ENCODE data around the gene NUDT3. TPM values are rescaled to one million over a fixed set of nuclear protein-coding genes. Genes with fewer than 3 reads are reported as not detected.
"Not testable (repeated sequence)": the region's sequence is repeated elsewhere in the genome, so short reads cannot be mapped to it uniquely, and the experiment has no call there.

Gene NUDT3
- total and polyA plus RNA-seq, 4 donors: 3.2 to 20.2 (median 9.5) TPM

DNA sequence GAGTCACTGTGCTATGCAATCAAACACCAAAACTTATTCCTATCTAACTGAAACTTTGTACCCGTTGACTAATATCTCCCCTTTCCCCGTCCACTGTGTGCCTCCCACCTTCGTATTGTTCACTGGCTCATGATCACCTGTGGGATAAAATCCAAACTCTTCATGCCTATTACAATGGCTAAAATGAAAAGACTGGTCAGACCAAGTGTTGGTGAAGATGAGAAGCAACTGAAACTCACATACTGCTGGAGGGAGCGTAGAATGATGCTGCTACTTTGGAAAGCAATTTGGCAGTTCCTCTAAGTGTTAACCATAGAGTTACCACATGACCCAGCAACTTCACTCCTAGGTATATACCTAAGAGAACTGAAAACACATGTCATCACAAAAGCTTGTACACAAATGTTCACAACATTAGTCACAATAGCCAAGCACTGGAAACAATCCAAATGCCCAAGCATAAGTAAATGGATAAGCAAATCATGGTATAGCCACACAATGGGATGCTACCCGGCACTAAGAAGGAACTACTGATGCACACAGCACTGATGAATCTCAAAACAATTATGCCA lies 20.3 kb upstream of the NUDT3 start:
- Histone ChIP-seq H3K27me3 (ENCODE audit: control insufficient read depth in 4 of 4, insufficient read depth in 4 of 4, low read length in 3 of 4) (no peaks in the 10 kb centered on the region), H3K4me3 (ENCODE audit: low read depth in 1 of 3, low read length in 3 of 3) (no peak overlapping the region), H3K36me3 (ENCODE audit: control insufficient read depth in 4 of 4, insufficient read depth in 3 of 4, low read depth in 1 of 4, low read length in 3 of 4) (peaks cover 0 to 11% (median 9%) of the 10 kb centered on the region in 4 donors), H3K9ac (ENCODE audit: low read depth in 1 of 2, low read length in 2 of 2) (no peak overlapping the region), H3K27ac (ENCODE audit: low read depth in 1 of 2, low read length in 2 of 2) (no peak overlapping the region), H3K4me1 (ENCODE audit: control insufficient read depth in 4 of 4, insufficient read depth in 4 of 4, low read length in 3 of 4) (peaks cover 5 to 30% (median 22%) of the 10 kb centered on the region in 4 donors), H3K9me3 (ENCODE audit: control insufficient read depth in 4 of 4, low read length in 3 of 4) (no peaks in the 10 kb centered on the region)
- no peak for TF ChIP-seq TAF1 (conservative IDR thresholded peaks at IDR 0.05)
- no peak for TF ChIP-seq RXRA (IDR thresholded peaks at IDR 0.05)
- TF ChIP-seq, protein P1, sequence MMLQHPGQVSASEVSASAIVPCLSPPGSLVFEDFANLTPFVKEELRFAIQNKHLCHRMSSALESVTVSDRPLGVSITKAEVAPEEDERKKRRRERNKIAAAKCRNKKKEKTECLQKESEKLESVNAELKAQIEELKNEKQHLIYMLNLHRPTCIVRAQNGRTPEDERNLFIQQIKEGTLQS (IDR thresholded peaks at IDR 0.05): no peak
- TF ChIP-seq, protein P2, sequence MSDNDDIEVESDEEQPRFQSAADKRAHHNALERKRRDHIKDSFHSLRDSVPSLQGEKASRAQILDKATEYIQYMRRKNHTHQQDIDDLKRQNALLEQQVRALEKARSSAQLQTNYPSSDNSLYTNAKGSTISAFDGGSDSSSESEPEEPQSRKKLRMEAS (IDR thresholded peaks at IDR 0.05): no peak
- no peak for TF ChIP-seq HNF4A (conservative IDR thresholded peaks at IDR 0.05)
- TF ChIP-seq, protein P3, sequence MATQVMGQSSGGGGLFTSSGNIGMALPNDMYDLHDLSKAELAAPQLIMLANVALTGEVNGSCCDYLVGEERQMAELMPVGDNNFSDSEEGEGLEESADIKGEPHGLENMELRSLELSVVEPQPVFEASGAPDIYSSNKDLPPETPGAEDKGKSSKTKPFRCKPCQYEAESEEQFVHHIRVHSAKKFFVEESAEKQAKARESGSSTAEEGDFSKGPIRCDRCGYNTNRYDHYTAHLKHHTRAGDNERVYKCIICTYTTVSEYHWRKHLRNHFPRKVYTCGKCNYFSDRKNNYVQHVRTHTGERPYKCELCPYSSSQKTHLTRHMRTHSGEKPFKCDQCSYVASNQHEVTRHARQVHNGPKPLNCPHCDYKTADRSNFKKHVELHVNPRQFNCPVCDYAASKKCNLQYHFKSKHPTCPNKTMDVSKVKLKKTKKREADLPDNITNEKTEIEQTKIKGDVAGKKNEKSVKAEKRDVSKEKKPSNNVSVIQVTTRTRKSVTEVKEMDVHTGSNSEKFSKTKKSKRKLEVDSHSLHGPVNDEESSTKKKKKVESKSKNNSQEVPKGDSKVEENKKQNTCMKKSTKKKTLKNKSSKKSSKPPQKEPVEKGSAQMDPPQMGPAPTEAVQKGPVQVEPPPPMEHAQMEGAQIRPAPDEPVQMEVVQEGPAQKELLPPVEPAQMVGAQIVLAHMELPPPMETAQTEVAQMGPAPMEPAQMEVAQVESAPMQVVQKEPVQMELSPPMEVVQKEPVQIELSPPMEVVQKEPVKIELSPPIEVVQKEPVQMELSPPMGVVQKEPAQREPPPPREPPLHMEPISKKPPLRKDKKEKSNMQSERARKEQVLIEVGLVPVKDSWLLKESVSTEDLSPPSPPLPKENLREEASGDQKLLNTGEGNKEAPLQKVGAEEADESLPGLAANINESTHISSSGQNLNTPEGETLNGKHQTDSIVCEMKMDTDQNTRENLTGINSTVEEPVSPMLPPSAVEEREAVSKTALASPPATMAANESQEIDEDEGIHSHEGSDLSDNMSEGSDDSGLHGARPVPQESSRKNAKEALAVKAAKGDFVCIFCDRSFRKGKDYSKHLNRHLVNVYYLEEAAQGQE (IDR thresholded peaks at IDR 0.05): no peak
- TF ChIP-seq HNF4G (IDR thresholded peaks at IDR 0.05): no peak
- TF ChIP-seq JUND (IDR thresholded peaks at IDR 0.05): no peak
- TF ChIP-seq FOXA2 (IDR thresholded peaks at IDR 0.05): no peak
- TF ChIP-seq, protein P4, sequence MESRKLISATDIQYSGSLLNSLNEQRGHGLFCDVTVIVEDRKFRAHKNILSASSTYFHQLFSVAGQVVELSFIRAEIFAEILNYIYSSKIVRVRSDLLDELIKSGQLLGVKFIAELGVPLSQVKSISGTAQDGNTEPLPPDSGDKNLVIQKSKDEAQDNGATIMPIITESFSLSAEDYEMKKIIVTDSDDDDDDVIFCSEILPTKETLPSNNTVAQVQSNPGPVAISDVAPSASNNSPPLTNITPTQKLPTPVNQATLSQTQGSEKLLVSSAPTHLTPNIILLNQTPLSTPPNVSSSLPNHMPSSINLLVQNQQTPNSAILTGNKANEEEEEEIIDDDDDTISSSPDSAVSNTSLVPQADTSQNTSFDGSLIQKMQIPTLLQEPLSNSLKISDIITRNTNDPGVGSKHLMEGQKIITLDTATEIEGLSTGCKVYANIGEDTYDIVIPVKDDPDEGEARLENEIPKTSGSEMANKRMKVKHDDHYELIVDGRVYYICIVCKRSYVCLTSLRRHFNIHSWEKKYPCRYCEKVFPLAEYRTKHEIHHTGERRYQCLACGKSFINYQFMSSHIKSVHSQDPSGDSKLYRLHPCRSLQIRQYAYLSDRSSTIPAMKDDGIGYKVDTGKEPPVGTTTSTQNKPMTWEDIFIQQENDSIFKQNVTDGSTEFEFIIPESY (IDR thresholded peaks at IDR 0.05): no peak
- TF ChIP-seq EGR1 (IDR thresholded peaks at IDR 0.05; ENCODE audit: low read depth in 2 of 2): no peak
- TF ChIP-seq FOXA1 (IDR thresholded peaks at IDR 0.05): no peak
- TF ChIP-seq, protein P5, sequence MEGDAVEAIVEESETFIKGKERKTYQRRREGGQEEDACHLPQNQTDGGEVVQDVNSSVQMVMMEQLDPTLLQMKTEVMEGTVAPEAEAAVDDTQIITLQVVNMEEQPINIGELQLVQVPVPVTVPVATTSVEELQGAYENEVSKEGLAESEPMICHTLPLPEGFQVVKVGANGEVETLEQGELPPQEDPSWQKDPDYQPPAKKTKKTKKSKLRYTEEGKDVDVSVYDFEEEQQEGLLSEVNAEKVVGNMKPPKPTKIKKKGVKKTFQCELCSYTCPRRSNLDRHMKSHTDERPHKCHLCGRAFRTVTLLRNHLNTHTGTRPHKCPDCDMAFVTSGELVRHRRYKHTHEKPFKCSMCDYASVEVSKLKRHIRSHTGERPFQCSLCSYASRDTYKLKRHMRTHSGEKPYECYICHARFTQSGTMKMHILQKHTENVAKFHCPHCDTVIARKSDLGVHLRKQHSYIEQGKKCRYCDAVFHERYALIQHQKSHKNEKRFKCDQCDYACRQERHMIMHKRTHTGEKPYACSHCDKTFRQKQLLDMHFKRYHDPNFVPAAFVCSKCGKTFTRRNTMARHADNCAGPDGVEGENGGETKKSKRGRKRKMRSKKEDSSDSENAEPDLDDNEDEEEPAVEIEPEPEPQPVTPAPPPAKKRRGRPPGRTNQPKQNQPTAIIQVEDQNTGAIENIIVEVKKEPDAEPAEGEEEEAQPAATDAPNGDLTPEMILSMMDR (IDR thresholded peaks at IDR 0.05; ENCODE audit: low read depth, low read length, missing input control): no peak
- TF ChIP-seq GABPA (IDR thresholded peaks at IDR 0.05 in 1 of 2, conservative IDR thresholded peaks at IDR 0.05 in 1 of 2): no peak
- TF ChIP-seq YY1 (IDR thresholded peaks at IDR 0.05): no peak
- no peak for DNase-seq (ENCODE audit: low spot score)
- WGBS: 91% methylated on average over 5 of the region's 5 CpGs

DNA sequence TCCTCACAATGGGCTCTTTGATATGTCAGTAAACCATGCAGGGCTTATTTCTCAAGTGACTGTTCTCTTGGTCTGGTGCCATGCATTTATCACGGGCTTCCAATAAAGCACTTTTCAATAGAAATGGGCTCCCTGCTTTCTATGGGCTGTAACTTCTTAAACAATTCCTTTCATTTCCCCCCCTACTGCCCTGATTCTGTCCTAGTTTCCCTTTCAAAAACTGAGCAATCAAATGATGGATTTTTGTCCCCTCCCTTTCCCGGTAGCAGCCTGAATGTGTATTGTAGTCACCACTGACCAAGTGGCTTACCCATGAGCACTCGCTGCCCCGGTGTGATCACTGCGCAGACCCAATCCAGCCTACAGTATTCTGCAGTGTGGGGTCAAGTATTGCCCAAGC lies 19.5 kb upstream of the NUDT3 start:
- TF ChIP-seq SP1 (IDR thresholded peaks at IDR 0.05) (no peak), EGR1 (IDR thresholded peaks at IDR 0.05; ENCODE audit: low read depth in 2 of 2) (no peak), NR2F2 (IDR thresholded peaks at IDR 0.05) (no peak), FOXA1 (IDR thresholded peaks at IDR 0.05) (no peak), TAF1 (conservative IDR thresholded peaks at IDR 0.05) (no peak)
- TF ChIP-seq, protein P3 (IDR thresholded peaks at IDR 0.05): no peak
- no peak overlapping the region for H3K9ac ChIP-seq (ENCODE audit: low read depth in 1 of 2, low read length in 2 of 2)
- H3K36me3 ChIP-seq (ENCODE audit: control insufficient read depth in 4 of 4, insufficient read depth in 3 of 4, low read depth in 1 of 4, low read length in 3 of 4): peaks cover 0 to 4% (median 2%) of the 10 kb centered on the region in 4 donors
- H3K27me3 ChIP-seq (ENCODE audit: control insufficient read depth in 4 of 4, insufficient read depth in 4 of 4, low read length in 3 of 4): no peaks in the 10 kb centered on the region
- 93% methylated on average over 5 of the region's 5 CpGs for WGBS
- no peak overlapping the region for H3K4me3 ChIP-seq (ENCODE audit: low read depth in 1 of 3, low read length in 3 of 3)
- no peak for DNase-seq (ENCODE audit: low spot score)
- peaks cover 5 to 27% (median 21%) of the 10 kb centered on the region in 4 donors for H3K4me1 ChIP-seq (ENCODE audit: control insufficient read depth in 4 of 4, insufficient read depth in 4 of 4, low read length in 3 of 4)
- no peaks in the 10 kb centered on the region for H3K9me3 ChIP-seq (ENCODE audit: control insufficient read depth in 4 of 4, low read length in 3 of 4)
- no peak overlapping the region for H3K27ac ChIP-seq (ENCODE audit: low read depth in 1 of 2, low read length in 2 of 2)

DNA sequence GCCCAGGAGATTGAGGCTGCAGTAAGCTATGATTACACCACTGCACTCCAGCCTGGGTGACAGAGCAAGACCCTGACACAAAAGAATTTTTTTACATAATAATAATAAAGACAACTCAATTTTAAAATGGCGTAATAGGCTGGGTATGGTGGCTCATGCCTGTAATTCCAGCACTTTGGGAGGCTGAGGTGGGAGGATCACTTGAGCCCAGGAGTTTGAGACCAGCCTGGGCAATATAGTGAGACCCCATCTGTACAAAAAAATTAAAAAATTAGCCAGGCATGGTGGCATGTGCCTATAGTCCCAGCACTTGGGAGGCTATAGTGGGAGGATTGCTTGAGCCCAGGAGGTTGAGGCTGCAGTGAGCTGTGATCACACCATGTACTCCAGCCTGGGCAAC lies 15.4 kb upstream of the NUDT3 start:
- not testable (repeated sequence) for H3K27ac ChIP-seq (ENCODE audit: low read depth in 1 of 2, low read length in 2 of 2); DNase-seq (ENCODE audit: low spot score); H3K4me1 ChIP-seq (ENCODE audit: control insufficient read depth in 4 of 4, insufficient read depth in 4 of 4, low read length in 3 of 4); H3K27me3 ChIP-seq (ENCODE audit: control insufficient read depth in 4 of 4, insufficient read depth in 4 of 4, low read length in 3 of 4); H3K9ac ChIP-seq (ENCODE audit: low read depth in 1 of 2, low read length in 2 of 2); H3K9me3 ChIP-seq (ENCODE audit: control insufficient read depth in 4 of 4, low read length in 3 of 4); H3K36me3 ChIP-seq (ENCODE audit: control insufficient read depth in 4 of 4, insufficient read depth in 3 of 4, low read depth in 1 of 4, low read length in 3 of 4); H3K4me3 ChIP-seq (ENCODE audit: low read depth in 1 of 3, low read length in 3 of 3)
- 97% methylated on average over 1 of the region's 1 CpG for WGBS
